Measurements from ENCODE around the gene XKR3. TPM values are rescaled to one million over a fixed set of nuclear protein-coding genes. Genes with fewer than 3 reads are reported as not detected.
"Not testable (repeated sequence)": the region's sequence is repeated elsewhere in the genome, so short reads cannot be mapped to it uniquely, and the experiment has no call there.

Gene XKR3
- total RNA-seq (2014; rRNA removed; shearing (Covaris generic)), result 0.37 and 0.44 TPM in 2 replicates

DNA sequence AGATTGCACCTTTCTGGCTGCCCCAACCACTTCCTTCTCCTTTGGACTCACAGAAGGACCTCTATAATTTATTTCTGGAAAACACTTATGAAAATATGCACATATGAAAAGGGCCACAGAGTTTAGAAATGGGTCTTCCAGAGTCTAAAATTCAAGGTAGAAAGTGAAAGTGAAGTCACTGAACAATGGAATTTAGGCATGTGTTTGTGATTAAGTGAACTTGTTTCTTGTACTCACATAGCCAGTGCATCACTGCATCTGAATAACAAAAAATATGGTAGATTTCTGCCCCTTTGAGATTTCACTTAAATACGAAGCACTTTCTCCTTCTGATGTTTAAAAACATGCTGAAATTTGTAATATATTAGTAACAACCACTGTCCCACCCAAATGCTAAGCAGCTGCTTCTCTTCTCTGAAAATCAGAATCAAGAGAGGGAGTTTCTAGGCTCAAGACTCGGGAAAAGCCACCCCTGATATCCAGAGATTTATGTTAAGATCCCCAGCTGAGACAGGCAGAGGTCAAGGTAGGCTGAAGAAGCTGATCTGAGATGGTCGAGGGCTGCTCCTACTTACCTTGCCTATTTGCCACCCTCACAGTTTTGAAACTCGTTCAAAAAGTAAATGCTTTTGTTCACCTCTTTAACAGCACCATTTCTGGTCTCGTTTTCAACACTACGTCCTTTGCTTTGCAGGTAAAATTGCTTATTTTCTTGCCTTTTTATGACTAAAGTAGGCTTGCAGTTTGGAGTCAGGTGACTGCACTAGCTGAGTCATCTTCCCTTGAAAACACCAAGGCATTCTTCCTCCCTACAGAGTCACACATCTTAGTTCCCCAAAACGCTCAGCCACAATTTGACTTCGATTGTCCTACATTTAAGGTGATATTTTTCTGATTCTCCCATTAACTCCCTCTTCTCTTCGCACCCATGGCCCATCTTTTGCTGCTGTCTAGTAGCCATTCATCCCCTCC, at the start of gene XKR3:
Gene XKR3, minus strand, starts transcription at position 696 of the 972 bp plus-strand sequence. CDS start 17,338 bp downstream, outside the sequence.
- peak; percentile 37 for DNase-seq (ENCODE audit: low read depth)

DNA sequence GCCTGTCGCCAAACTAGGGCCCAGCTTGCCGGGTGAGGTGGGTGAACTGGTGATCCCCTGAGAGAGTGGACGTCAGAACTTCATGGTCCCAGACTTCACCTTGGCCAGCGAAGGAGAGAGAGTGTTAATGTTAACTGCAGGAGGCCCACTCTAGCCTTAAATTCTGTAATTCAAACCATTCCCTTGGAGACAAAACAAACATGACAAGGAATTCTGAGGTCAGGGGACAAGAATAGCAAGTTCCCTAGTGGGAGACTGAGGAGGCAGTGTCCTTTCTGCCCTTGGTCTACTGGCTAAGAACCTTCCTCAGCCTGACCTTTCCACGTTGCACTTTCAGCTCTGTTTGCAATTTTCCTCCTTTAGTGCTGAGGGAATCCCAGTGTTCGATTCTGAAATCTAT, 44.4 kb upstream of the XKR3 start:
- DNase-seq (ENCODE audit: low read depth), result peak; percentile 55

DNA sequence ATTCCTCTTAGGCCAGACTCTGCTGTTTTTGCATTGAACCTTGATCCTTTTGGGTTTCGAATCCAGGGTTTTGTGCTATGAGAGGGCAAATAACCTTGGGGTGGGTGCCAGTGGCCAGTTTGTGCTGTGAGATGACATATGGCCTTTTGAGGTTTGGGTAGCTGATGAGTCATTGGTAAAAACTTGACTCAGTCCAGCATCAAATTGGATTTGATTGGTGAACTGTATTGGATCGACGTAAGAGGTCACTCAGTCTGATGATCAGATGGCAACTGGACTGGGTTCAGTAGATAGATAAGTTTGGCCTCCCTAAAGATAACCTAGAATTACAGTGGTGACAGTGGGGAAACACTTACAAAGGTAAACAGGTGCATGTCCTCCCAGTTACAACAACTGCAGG, 41.0 kb upstream of the XKR3 start:
- DNase-seq (ENCODE audit: low read depth), result peak; percentile 71

DNA sequence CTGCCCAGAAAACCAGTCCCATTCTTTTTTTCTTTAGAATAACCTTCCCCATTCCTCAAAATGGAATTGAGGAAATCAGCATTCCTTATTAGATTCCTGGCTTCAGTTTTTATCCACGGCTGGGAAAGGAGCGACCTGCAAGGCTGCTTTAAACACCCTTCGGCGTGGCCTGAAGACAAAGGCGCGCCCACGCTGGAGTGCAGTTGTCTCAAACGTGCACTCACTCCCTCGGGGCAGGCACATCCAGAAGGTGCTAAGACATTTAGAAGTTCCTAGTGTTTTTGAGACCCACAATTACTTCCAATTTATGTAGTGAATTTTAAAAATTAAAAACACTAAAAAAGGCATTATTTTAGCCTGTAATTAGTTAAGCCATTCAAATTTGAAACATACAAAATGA, 31.6 kb upstream of the XKR3 start:
- DNase-seq (ENCODE audit: low read depth), result not testable (repeated sequence)

DNA sequence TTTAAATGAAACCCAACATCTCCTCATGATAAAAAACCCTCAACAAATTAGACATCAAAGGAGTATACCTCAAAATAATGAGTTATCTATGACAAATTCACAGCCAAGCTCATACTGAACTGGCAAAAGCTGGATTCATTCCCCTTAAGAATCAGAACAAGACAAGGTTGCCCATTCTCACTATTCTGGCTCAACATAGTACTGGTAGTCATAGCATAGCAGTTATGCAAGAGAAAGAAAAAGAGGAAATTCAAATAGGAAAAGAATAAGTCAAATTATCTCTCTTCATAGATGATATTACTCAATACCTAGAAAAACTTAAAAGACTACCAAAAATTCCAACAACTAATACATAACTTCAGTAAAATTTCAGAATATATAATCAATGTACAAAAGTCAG, 29.4 kb upstream of the XKR3 start:
- DNase-seq (ENCODE audit: low read depth), result no peak

DNA sequence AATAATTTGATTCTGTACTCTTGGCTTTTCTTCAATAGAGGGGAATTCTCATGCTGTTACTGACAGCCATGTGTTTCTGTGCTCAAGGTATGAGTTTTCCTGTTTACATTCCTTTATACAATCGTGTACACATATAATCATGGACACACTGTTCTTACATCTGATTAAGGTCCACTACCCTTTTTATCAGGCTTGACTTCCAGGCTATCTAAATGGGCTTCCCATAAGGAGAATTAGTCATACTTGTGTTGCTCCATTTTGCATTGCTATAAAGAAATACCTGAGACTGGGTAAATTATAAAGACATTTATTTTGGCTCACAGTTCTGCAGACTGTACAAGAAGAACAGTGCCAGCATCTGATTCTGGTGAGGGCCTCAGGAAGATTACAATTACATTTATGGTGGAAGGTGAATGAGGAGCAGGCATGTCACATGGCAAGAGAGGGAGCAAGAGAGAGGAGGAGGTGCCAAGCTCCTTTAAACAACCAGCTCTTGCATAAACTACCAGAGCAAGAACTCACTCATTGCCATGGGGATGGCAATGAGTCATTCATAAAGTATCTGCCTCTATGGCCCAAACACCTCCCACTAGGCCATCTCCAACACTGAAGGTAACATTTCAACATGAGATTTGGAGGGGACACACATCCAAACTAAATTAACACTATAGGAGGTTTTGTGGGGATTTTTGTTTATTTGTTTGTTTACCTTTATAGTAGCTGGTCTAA, 26.2 kb upstream of the XKR3 start:
- DNase-seq (ENCODE audit: low read depth), result peak; percentile 61

DNA sequence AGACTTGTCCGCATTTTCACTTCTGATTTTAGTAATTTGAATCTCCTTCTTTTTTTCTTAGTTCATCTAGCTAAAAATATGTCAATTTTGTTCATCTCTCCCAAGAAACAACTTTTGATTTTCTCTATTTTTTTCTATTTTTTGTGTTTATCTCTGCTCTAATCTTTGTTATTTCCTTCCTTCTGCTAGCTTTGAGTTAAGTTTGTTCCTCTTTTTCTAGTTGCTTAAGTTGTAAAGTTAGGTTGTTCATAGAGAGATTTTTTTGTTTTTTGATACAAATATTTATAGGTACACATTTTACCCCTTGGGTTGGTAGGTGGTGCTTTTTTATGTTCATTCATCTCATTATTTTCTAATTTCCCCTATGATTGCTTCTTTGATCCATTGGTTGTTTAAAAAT, 22.1 kb upstream of the XKR3 start:
- no peak for DNase-seq (ENCODE audit: low read depth)

DNA sequence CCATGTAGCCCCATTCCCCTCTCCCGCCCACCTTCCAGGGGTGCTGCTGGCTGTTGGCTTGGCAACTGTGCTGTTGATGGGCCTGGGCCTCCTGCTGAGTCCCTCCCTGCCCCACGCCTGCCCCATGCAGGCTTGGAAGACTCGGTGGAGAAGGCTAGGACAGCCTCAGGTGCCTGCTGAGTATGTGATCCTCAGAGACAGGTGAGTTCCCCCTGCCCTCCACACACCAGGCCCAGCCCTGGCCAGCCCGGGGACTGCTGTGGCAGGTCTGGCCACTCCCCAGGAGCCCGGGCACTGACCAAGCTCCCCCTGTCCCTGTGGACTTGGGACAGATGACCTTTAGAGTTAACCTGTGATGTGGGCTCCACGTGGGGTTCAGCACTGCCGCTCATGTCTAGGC, 20.7 kb upstream of the XKR3 start:
- DNase-seq (ENCODE audit: low read depth), result no peak

DNA sequence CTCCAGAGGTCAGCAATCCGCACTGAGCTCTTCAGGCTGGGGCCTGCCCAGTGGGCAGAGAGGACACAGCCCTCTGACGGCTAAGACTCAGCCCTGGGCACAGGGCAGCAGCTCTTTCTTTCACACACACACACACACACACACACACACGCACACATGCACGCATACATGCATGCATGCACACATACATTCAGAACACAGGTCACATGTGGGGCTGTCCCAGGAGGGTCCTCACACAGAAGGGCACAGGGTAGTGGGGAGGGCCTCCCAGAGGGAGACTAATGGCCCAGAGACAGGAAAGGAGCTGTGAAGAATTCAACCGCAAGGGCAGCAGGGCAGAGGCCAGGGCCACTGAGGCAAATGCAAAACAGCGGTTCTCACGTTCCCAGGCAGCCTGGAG, 20.3 kb upstream of the XKR3 start:
- no peak for DNase-seq (ENCODE audit: low read depth)

DNA sequence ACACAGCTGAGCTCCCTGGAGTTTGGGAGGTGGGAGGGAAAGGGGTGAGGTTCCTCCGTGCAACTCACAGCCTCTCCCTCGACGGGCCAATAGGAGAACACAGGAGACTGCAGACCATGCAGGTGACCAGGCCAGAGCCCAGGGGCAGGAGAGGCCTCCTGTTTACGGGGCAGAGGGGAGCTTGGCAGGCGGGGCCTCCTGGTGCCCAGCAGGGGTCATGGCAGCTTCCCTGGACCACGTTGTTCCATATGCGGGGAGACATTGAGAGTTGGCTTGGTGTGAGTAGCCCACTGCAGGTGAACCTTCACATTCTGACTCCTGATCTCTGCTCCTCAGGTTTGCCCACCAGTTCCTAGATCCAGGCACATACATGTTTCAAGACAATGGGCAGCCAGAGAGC, 19.3 kb upstream of the XKR3 start:
- no peak for DNase-seq (ENCODE audit: low read depth)

DNA sequence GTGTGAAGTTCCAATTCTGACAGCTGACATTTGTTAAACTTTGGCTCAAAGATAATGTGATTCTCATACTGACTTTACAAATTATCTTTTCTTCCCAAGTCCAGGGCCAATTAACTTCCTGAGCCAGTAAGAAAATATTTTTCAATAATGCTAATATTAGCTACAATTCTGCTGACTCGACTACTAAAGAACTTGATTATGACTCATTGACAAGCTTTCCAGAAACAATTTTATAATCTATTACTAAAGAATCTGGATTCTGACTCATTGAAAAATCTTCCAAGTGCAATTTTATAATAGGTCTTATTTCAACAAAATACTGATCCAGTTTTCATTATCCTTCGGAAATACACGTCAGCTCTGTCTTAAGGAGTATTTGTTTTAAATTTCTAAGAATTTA, 12.9 kb upstream of the XKR3 start:
- no peak for DNase-seq (ENCODE audit: low read depth)

DNA sequence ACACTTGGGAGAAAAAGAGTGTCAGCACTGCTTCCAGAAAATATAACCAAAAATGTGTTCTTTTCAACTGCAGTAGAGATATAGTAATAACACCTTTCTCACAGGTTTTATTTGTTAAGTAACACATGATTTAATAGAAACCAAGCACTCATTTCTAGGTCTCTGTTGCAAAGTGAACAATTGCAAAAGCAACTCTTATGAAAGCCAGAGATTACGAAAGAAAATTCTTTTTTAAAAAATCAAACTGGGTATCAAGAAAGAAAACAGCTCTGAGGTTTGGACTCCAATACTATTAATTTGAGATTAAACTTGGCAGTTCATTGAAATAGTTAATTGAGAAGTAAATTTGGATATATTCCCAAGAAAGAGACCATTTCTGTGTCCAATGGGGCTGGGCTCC, 9.8 kb upstream of the XKR3 start:
- DNase-seq (ENCODE audit: low read depth), result no peak

DNA sequence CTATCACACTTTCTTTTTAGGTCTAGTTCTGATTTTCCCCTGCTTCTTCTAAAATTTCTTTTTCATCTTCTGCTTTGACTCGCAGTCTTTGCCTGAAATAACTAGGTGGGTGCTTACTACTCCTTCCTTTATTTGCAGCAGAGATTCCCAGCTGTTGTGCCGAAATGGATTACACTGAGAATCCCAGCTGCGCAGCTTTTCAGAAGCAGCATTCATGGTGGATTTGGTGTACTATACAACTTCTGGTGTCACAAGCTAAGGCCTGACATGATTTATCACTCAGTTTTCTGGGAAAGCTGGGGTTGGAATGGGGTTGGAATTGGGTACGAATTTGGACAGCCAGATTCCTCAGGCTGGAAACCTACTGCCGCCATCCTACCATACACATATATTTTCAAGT, 6.0 kb upstream of the XKR3 start:
- DNase-seq (ENCODE audit: low read depth), result no peak

DNA sequence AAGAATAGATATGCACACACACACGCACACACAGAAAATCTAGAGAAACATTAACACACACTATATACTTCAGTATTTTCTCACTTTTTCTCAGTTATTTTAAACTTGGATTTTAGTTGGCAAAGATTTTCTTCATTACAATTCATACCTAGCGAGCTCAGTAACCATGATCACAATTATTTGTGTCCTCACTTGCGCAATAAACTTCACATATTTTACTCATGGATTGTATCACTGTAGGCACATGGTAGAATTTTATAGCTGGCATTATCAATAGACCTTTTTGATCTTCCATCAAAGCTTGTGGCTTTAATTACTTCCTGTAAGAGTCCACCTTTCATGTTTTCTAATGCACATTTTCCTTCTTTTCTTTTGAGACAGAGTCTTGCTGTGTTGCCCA, 4.8 kb upstream of the XKR3 start:
- DNase-seq (ENCODE audit: low read depth), result no peak

DNA sequence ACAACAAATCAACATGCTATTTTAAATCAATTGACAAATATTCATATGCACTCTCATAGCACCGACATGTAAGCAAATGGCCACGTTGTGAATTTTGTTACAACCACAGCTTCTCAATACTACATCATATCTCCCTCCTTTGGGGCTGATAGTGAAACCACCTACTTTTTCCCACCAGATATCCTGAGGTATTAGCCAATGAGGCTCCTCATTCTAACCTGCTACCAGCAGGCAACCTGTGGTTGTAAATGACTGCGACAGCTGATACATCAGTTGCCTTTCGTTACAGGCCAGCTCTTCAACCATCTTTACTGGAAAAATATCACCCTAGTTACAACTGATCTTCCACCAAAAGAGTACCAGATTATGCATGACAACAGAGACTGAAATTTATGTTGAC, 3.7 kb upstream of the XKR3 start:
- no peak for DNase-seq (ENCODE audit: low read depth)

DNA sequence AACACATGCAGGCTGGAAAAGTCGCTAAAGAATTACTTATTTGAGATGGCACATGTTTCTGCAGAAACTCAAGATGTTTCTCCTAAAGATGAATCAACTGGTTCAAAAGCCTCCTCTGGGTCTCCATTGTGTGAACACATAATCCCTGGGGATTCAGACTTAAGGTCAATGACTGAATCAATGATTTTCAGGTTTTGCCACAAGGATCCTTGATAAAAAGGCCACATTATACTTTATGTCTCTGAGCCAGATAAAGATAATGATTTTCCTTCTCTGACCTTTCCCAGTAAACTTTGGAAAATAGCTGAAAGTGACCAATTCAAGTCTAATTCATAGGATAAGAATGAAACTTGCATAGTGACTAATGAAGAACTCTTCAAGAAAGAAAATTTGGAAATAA, 2.3 kb upstream of the XKR3 start:
- no peak for DNase-seq (ENCODE audit: low read depth)

DNA sequence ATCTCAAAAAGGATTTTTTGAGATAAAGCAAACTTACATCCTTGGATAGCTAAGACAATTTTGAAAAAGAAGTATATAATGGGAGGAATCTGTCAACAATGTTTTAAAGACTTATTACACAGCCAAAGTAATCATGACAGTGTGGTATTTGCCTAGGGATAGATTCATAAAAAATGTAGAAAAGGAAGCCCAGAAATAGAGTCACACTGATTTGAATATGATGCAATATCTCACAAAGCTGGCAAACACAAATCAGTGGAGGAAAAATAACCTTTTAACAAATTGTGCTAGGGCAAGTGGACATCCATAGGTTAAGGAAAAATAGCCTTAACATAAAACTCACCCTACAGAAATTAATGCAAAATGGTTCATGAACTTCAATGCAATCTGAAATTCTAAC, 6.0 kb downstream of the XKR3 start:
- no peak for DNase-seq (ENCODE audit: low read depth)

DNA sequence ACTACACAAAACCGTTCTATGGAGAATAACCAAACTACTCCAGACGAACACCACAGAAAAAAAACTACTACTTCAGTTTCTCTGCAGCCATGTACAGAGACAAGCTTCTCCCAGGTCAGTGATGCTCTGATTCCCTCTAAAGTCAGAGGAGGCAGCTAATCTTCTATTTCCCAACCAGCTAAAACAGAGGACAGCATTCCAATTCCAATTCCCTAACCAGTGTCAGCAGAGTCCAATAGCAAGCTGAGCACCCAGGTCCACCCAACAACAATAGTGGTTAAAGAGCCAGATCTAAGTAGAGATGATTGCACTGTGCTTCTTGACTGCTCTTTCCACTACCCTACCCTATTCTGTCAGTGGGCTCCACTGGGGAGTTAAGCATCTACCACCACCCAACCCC, 6.7 kb downstream of the XKR3 start:
- DNase-seq (ENCODE audit: low read depth), result no peak

DNA sequence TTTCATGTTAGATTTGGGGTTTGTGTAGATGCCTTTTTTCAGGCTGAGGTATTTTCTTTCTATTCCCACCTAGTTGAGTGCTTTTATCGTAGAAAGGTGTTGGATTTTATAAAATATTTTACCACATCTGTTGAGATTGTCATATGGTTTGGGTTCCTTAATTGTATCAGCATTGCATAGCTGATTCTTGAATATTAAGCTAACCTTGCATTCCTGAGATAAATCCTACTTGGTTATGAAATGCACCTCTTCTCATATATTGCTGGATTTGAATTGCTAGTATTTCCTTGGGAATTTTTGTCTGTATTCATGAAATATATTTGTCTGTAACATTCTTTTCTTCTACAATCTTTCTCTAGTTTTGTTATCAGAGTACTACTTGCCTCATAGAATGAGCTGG, 10.1 kb downstream of the XKR3 start:
- no peak for DNase-seq (ENCODE audit: low read depth)

DNA sequence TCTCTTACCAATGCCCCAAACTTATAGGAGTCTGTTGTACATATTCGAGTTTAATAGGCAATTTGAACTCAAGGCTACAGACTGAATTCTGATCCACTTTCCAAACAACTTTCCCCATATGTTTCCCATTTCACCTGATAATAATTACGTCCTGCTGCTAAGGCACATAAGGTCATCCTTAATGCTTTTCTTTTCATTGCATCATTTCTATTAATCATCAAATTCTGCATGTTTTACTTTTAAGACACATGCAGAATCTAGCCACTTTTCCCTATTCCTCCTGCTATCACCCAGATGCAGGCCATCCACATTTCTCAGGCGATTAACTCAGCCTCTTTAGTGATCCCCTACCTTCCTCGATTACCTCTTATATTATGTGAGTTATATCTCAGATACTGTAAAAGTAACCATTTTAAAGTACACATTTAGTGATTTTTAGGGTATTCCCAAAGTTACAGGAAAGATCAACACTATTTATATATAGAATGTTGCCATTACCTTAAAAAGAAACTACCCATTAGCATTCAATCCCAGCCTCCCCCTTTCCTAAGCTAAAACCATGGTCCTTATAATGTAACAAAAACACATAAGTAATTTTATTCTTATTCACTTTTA, 14.9 kb downstream of the XKR3 start:
- DNase-seq (ENCODE audit: low read depth), result no peak

DNA sequence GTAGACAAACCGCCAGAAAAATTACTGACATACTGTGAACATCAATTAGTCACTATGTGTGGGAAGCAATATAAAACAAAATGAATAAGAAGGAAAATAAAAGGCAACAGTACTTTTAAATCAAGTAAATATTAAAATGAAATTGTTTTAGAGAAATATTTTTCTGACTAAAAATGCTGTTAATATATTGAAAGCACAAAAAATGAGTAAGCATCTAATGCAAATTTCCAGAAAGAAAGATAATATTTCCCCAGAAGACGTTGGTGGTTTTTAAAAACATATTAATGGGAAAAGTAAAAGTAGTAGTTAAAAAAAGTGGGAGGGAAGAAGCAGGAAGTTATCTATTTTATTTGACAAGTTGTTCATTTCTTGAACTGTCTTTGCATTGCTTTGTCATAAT, 16.5 kb downstream of the XKR3 start:
- DNase-seq (ENCODE audit: low read depth), result no peak

DNA sequence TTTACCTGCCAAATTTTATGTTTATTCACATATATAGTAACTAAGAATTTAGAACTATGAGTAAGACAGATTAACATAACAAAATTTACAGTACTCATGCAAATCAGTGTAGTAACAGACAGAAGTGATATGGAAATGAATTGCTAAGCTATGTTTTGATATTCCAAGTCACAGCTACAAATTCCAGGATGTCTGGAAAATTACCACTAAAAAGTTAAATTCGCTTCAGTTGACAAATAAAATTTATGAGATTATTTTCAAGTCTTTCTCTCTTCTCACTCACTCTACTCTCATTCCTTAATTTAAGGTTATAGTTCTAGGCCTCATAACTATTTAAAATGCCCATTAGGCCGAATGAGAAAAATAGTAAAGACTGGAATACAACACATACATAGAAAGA, 18.1 kb downstream of the XKR3 start:
- no peak for DNase-seq (ENCODE audit: low read depth)

DNA sequence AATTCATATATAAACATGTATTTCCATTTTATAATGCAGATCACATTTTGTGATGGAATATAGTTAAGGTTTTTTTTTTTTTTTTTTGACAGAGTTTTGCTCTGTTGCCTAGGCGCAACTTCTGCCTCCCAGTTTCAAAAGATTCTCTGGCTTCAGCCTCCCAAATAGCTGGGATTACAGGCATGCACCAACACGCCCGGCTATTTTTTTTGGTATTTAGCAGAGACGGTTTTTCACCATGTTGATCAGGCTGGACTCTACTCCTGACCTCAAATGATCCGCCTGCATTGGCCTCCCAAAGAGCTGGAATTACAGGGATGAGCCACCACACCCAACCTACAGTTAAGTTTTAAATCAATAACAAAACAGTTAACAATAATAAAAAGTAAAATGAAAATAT, 18.8 kb downstream of the XKR3 start:
- no peak for DNase-seq (ENCODE audit: low read depth)
